ENCODE measurements around the gene ZNF766. TPM values are rescaled to one million over a fixed set of nuclear protein-coding genes. Genes with fewer than 3 reads are reported as not detected.
A peak's percentile ranks its signal among the peaks of the same experiment; 100 is the strongest.

Gene ZNF766
- total RNA-seq, 1 donor from 2014 or later: 11.9 TPM

GRCh38 chr19:52296773-52297600 lies 27.6 kb downstream of the ZNF766 start, which contains the start of gene ZNF480:
Gene ZNF480 (plus strand): TSS chr19:52297169. CDS start chr19:52300413, 3,244 bp downstream.
- peak within 1 kb of the TSS; percentile 68 for H3K4me3 ChIP-seq (ENCODE audit: low read depth, low read length)
- peak; percentile 19 for TF ChIP-seq CTCF (conservative IDR thresholded peaks at IDR 0.05; ENCODE audit: low read depth, low read length)
- peak; percentile 72 for DNase-seq (ENCODE audit: low read depth)

- peak; percentile 10 for DNase-seq (ENCODE audit: low read depth)
- TF ChIP-seq CTCF (conservative IDR thresholded peaks at IDR 0.05; ENCODE audit: low read depth, low read length): no peak
- peak overlapping the region; percentile 67 for H3K4me3 ChIP-seq (ENCODE audit: low read depth, low read length)
These were observed 28.4 kb downstream of the ZNF766 start for GRCh38 chr19:52297601-52298364.

- DNase-seq (ENCODE audit: low read depth): no peak
- H3K4me3 ChIP-seq (ENCODE audit: low read depth, low read length): no peak overlapping the region
- TF ChIP-seq CTCF (conservative IDR thresholded peaks at IDR 0.05; ENCODE audit: low read depth, low read length): no peak
These were observed 37.9 kb downstream of the ZNF766 start for GRCh38 chr19:52307275-52307674.

DNA sequence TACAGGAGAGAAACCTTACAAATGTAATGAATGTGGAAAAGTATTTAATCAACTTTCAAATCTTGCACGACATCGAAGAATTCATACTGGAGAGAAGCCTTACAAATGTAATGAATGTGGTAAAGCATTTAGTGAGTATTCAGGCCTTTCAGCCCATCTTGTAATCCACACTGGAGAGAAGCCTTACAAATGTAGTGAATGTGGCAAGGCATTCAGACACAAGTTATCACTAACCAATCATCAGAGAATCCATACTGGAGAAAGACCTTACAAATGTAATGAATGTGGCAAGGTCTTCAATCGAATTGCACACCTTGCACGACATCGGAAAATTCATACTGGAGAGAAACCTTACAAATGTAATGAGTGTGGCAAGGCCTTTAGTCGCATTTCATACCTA lies 53.0 kb downstream of the ZNF766 start:
- no peak for TF ChIP-seq CTCF (conservative IDR thresholded peaks at IDR 0.05; ENCODE audit: low read depth, low read length)
- no peak for DNase-seq (ENCODE audit: low read depth)
- H3K4me3 ChIP-seq (ENCODE audit: low read depth, low read length): no peak overlapping the region

GRCh38 chr19:52331757-52332156 lies 62.4 kb downstream of the ZNF766 start:
- DNase-seq (ENCODE audit: low read depth): no peak
- no peak overlapping the region for H3K4me3 ChIP-seq (ENCODE audit: low read depth, low read length)
- TF ChIP-seq CTCF (conservative IDR thresholded peaks at IDR 0.05; ENCODE audit: low read depth, low read length): no peak

GRCh38 chr19:52335768-52336116 lies 66.4 kb downstream of the ZNF766 start:
- no peak for TF ChIP-seq CTCF (conservative IDR thresholded peaks at IDR 0.05; ENCODE audit: low read depth, low read length)
- H3K4me3 ChIP-seq (ENCODE audit: low read depth, low read length): peak overlapping the region; percentile 72
- no peak for DNase-seq (ENCODE audit: low read depth)

Data from epithelial cell of proximal tubule (primary cell).